ENCODE results near the gene DSTN.

- TF ChIP-seq CTCF (conservative IDR thresholded peaks at IDR 0.05; ENCODE audit: low read depth in 2 of 2): no peak
- TF ChIP-seq ZNF462 (CRISPR knock-in tag; IDR thresholded peaks at IDR 0.05): no peak
- no peak for TF ChIP-seq CREB1 (CRISPR knock-in tag; IDR thresholded peaks at IDR 0.05; ENCODE audit: low read depth)
- TF ChIP-seq EZH2 (IDR thresholded peaks at IDR 0.05; ENCODE audit: low read depth, unreplicated experiment): no peak
- no peak for TF ChIP-seq REST (IDR thresholded peaks at IDR 0.05; ENCODE audit: unreplicated experiment)
- no peak for TF ChIP-seq ZNF114 (CRISPR knock-in tag; IDR thresholded peaks at IDR 0.05)
Observed at GRCh38 chr20:17537959-17538358, 31.9 kb upstream of the DSTN start.

Measured in GM23338 (cell line).